ENCODE measurements around the gene ACTR3C.
"Not testable (repeated sequence)": the region's sequence is repeated elsewhere in the genome, so short reads cannot be mapped to it uniquely, and the experiment has no call there.

Gene ACTR3C

DNA sequence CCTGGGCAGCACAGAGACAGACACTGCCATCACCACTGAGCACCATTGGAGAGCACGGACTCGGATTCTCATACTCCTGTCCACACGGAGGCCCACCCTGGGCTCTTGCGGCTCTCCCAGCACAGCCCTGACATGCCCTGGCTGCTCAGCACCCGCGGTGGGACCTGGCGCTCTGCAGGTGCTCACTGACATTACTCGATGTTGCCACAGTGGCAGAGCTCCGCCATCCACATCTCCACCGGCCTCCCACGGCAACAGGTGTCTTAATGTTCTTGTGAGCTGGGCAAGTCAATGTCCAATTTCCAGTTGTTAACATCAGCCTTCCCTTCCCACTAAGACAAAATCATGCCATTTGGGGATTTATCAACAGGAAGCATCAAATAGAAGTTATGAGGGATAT lies 45.0 kb downstream of the ACTR3C start:
- DNase-seq, result not testable (repeated sequence)

DNA sequence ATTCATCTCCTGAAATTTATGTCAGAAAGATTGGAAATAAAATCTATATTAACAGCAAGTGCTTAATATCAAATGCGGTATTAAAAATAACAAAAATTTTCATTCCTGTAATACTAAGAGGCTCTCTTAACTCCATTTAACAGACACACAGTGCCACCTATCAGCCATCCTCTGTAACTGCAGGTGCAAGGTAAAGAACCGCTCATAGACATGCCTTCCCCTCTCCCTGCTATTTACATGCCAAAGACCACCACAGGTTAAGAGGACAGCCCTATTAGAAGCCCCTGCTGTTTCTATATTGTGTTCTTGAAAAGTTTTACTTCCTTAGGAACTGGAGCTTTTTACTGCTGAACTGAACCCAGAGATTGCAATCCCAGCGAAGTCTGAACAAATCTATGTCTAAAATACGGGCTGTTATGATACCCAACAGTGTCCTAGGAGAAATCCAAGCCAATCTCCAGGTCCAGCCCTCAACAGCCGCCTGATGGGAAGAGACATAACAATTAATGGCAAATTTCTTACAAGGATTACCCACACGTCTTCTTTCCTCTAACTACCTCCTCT lies 47.1 kb downstream of the ACTR3C start:
- DNase-seq, result not testable (repeated sequence)

DNA sequence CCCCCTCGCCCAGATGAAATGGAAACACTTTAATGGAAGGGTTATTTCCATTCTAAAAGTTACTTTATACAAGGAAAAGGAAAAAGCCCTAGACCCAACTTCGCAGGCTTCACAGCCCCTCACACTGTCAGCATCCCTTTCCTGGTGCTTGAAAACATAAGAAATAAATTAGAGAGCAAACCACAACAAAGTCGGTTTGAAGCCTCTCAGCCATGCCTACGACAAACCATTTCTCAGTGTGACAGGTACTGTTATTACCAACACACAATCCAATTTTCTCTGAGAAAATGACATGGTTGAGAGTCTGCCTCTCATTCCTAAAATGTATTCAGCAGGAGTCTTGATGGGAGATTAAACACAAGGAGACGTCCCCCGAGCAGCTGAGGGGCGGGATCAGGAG lies 51.4 kb downstream of the ACTR3C start:
- DNase-seq, result not testable (repeated sequence)

DNA sequence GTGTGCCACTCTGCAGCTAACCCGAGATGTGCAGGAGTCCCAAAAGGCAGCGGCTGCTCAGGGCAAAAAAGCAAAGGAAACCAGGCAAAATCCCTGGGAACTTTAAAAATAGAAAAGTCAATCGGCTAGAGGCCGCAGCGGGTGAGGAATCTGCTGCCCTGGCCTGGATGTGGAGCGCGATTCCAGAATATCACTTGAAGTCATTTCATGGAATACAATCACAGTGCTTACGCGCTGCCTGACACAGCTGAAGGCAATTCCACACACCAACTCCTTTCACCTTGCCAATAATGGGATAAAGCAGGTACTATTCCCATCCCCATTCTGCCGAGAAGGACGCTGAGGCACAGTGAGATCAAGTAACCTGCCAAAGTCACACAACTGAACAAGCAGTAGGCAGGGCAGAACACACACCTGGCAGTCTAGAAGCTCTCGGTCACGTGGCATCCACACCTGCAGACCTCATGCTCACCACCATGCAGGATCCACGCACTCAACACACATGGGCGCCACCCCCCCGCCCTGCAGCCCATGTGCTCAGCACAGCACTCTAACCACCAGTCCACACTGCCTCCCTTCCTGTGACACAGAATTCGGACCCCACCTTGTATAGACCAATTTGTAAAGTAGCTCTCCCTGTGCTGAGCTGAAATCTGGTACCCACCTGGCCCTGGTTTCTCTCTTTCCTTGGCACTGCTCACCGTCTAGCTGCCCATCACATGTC lies 53.1 kb downstream of the ACTR3C start:
- not testable (repeated sequence) for DNase-seq

DNA sequence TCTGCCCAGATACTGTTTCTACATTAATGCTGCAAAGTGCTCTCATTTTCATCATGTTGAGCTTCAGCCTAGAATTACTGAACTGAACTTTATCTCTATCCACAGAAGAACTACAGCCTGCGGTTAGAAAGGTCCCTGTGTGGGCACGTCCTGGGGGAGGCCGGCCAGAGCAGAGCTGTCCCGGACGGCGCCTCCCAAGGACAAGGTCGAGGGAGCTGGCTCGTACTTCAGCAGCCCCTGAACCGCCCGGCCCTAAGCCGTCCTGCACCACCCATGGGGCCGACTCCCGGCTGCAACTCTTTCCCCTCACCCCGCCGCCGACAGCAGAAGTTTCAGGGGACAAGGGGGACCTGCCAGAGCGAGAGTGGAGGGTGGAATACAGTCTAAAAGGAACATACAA lies 54.5 kb downstream of the ACTR3C start:
- DNase-seq, result not testable (repeated sequence)

DNA sequence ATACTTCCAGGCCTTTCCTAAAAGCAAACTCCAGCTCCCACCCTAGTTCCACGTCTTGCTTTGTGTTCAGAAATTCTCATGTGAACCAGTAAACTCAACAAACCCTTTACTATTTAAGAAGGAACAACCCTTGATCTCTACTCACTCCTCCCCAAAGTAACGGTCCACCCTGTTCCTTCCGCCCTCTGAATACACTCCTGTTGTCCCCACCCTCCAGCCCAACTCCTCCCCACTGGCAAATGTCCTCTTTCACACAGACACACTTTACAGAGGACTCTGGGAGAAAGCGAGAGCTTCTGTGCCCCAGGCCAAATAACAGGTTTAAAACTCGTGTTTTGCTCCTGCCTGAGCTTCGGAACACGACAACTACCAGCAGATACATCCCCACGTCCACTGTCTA lies 55.1 kb downstream of the ACTR3C start:
- not testable (repeated sequence) for DNase-seq

DNA sequence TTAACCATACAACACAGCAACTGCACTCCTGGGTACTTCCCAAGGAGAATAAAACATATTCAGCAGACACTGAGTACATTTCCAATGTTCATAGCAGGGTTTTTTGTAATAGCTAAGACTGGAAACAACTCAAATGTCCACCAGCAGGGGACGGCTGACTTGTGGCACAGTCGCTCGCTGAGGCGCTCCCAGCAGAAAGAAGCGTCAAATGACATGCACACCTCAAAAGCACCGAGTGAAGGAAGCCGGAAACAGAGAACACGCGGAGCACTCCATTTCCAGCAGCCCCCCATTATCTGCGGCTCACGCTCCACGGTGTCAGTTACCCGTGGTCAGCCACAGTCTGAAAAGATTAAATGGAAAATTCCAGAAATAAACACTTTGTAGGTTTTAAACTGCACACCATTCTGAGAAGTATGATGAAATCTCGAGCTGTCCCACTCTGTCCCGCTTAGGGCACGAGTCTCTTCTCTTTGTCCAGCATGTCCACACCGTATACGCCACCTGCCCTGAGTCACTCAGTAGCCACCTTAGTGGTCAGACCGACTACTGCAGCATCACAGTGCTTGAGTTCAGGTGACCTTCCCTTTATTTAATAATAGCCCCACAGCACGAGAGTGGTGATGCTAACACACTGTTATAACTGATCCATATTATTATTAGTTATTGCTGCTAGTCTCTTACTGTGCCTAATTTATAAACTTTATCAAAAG lies 56.2 kb downstream of the ACTR3C start:
- not testable (repeated sequence) for DNase-seq

DNA sequence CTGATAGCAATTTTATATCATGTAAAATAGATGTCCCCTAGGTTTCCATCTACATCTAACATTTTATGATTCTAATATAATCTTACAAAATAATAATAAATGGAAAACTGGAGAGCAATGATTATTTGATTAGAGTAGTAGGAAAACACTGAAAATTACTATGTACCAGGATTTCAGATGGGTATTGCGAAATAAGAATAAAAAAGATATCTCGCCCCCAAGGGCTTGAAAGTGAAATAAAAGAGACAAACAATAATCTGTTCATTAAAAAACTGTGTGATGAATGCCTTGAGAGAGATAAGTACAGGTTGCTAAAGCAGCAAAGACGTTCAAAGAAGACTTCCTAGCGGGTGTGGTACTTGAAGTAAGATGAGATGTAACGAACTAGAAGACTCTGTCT lies 60.7 kb downstream of the ACTR3C start:
- DNase-seq, result not testable (repeated sequence)

DNA sequence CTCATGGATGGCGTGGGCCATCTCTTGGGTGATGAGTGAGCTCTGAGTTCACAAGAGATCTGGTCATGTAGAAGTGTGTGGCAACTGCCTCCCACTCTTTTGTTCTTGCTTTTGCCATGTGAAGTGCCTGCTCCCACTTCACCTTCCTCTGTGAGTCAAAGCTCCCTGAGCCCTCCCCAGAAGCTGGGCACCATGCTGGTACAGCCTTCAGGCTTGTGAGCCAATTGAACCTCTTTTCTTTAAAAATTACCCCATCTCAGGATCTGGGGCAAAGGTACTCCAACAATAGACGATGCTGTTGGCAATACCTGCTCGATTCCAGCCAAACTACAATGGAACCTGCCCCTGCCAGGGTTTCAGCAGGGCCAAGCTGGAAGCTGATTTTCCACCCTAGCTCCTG lies 75.6 kb downstream of the ACTR3C start:
- not testable (repeated sequence) for DNase-seq

DNA sequence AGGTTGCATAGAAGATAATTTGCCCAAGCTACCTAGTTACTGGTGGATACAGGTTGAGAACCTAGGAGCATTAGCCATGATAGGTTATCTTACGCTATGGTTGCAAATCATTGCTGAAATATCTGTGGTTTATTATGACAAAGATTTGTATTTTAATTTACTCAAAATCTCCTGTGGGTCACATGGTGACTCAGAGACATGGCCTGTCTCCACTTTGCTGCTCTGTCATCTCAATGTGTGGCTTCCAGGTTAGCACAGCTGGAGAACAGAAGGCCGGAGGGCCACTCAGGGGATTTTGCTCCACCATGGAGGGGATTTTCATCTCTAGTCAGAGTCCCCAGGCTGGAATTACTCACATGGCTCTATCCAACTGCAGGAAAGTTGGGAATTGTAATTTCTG lies 78.1 kb downstream of the ACTR3C start:
- not testable (repeated sequence) for DNase-seq

DNA sequence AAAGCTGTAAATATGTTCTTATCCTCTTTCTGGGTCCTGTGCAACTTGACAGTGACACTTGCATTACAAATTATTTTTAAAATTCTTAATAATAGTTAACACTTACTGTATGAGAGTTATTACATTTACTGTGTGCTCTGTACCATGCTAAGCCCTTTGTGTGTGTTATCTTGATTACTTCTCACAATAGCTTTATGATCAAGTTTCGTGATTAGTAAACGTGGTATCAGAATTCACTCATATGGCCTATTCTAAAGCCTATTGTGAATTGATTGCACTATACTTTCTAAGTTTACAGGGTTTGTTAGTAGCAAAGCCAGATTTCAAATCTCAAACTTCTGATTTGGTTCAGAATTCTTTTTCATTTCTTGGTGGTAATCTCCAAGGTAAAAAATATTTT lies 80.4 kb downstream of the ACTR3C start:
- DNase-seq, result not testable (repeated sequence)

DNA sequence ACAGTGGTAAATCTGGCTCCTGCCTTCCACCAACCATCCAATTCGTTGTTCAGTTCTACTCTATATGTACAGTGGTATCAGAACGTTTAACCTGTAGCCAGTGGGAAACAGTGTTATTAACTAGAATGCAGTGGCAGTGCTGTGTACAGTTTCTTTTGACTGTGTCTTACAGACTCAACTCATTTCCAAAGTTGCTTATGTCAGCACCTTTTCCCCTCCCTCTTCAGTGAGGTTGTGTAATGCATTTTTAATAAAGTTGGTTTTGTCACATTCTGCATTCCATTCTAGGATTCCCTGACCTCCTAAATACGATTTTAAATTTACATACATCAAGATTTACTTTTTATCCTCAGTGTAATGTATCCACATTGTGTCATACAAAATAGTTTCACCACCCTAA lies 97.9 kb downstream of the ACTR3C start:
- not testable (repeated sequence) for DNase-seq

DNA sequence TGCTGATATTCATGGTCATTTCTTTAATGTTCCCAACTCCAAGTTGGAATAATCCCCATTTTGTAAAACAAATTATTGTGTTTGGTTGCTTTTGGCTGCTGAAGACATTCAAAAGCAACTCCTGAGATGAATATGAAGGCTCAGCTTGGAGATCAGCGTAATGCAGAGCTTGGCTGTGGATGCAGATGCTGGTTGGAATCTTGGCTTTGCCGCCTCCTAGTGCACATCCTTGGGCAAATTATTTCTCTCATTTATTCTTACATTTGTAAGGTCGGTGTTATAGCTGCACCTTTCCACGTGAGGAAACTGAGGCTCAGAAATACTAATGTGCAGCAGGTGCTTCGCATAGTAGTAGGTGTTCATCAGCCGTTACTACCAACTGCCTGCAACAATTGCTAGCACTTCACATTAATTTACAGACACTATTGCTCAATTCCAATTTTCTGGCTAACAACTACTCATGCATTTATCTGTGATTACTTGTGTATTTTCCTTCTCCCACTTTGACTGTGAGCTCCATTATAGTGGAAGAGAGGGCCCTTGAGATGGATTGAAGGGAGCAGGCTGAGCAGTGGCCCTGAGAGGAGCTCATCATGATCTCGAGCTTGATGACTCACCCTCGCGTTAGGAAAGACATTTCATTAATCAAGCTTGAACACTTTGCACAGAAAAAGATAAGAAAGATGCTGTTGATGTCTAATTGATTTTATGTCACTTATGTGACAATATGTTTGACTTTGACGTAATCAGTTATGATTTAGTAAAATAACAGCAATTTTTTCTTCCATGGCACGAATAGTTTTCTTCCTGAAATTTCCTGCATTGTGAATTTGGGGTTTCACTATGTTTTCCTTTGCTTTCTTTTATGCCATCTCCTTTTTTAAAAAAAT lies 101.0 kb downstream of the ACTR3C start:
- not testable (repeated sequence) for DNase-seq

DNA sequence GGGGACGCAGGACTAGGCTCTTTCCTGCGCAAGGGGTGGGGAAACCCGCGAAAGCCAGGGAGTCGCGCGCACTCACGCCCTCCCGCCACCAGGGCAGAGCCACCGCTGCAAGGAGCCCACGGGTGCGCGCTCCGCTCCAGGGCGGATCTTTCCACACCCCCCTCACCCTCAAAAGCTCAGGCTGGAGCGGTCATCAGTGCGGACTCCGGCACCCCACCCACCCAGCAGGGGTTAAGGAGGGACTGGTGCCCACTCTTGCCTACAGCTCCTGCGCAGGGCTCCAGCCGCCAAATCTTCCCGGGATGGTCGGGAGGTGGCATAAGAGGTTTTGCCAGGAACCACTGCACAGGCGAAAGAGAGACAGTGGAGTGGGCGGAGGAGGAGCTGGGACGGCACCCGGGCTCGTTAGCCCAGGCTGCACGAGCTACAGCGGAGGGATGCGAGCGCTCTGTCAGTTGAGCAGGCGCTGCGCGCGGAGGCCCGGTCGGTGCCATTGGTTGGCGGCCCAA lies 102.6 kb downstream of the ACTR3C start:
- DNase-seq, result not testable (repeated sequence)

DNA sequence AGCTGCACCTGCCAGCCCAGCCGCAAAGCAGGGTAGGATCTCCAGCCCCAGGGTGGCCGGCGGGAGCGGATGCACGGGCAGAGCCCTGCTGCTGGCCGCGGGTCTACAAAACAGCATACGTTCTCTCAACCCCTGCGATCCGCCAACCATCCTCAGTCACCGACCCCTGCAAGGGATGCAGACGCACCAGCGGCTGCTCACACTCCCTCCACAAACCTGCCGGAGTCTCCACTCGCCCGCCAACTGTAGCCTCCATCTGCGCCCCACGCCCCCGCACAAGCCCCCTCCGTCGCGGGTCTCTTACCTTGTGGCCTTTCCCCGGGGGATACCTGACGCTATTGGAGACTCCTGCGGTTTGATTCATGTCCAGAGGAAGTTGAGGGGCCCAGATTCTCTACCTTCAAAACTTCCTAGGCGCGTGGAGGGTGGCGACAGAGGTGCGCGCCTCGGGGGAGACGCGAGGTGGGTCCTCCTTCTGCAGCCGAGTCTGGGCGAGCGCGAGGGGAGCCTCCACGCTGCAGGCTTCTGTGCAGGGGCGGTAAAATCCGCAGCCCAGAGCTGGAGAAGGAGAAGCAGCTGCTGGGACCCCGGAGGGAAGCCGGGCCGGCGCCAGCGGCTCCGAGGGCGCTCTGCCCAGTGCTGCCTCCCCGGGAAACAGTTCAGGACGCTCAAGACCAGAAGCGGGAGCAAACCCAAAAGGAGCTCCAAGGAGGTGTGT lies 103.2 kb downstream of the ACTR3C start:
- DNase-seq, result not testable (repeated sequence)

DNA sequence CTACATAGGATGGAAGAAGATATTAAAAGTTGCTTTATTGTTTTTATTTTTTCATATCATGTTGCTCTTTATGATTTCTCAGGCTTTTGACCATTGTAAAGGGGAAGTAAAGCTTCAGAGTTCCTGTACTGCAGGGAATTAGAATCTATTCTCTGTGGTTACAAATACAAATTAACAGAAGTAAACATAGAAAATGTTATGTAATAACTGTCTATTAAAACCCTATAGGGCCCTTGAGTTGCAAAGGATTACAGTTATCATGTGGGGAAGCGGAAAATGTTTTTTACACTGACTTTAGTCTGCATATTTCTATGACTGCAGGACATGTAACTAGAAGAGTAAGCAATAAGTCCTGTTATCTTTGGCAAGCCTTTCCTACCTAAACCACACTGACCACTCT lies 116.5 kb downstream of the ACTR3C start:
- not testable (repeated sequence) for DNase-seq

DNA sequence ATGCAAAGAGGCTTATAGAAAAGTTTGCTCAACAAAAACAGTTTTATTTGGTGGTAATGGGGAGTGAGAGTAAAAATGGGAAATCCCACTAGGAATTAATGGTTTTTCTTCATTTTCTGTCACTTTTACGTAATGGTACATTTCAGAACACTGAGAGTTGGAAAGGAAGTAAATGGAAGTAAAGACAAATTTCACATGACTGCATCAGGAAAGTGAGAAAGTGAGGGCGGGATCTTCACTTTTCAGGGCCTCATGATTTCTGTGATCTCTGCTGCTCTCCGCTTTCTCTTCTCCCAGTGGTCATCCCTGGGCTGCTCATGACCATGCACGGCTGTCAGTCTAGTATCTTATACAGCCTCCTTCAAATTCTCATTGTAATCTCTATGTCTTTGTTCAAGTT lies 117.5 kb downstream of the ACTR3C start:
- DNase-seq, result not testable (repeated sequence)

DNA sequence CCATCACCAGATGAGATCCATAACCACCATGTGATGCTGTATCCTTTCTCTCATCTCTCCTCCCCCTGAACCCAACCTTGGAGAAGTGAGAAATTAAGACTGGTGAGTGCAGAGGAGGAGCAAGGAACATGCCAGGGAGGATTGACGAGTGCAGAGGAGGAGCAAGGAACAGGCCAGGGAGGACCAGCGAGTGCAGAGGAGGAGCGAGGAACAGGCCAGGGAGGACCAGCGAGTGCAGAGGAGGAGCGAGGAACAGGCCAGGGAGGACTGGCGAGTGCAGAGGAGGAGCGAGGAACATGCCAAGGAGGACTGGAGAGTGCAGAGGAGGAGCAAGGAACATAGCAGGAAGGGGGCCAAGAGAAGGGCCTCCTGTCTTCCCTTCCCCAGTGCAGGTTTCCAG lies 118.8 kb downstream of the ACTR3C start:
- DNase-seq, result not testable (repeated sequence)

DNA sequence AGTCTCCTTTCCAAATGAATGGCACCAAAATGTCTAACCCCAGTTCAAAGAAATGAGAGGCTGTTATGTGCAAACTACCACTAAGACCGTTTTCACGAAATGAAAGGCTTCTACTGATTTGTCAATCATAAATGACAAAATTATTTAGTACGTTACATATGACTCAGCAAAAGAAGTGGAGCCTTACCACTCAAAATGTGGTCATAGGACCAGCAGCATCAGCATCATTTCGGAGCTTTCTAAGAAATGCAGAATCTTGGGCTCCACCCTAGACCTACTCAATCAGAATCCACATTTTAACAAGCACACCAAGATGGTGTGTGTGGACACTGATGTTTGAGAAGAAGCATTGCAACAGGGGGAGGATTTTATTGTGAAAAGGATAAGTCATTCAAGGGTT lies 120.5 kb downstream of the ACTR3C start:
- not testable (repeated sequence) for DNase-seq

Data from NCI-H1048 (cell line).